ENCODE data around the gene PLEKHB1.

DNA sequence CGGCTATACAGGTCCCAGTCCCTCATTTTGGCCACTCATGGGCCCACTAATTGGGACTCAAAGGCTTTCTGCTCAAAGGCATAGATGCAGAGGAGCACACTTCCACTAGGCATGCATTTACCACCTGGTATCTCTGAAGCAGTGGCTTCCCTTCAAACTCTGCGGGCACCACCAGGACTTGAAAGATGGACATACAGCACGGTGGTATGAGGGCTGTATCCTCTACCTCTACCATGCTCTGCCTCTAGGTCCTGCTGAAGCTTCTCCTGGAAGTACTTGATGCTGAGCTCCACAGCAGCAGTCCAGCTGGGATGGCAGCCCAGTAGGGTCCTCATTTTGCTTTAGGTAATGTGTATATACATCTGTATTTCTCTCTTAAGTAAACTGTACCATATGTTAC is 64.6 kb downstream of the PLEKHB1 start:
- TF ChIP-seq, protein P1, sequence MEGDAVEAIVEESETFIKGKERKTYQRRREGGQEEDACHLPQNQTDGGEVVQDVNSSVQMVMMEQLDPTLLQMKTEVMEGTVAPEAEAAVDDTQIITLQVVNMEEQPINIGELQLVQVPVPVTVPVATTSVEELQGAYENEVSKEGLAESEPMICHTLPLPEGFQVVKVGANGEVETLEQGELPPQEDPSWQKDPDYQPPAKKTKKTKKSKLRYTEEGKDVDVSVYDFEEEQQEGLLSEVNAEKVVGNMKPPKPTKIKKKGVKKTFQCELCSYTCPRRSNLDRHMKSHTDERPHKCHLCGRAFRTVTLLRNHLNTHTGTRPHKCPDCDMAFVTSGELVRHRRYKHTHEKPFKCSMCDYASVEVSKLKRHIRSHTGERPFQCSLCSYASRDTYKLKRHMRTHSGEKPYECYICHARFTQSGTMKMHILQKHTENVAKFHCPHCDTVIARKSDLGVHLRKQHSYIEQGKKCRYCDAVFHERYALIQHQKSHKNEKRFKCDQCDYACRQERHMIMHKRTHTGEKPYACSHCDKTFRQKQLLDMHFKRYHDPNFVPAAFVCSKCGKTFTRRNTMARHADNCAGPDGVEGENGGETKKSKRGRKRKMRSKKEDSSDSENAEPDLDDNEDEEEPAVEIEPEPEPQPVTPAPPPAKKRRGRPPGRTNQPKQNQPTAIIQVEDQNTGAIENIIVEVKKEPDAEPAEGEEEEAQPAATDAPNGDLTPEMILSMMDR (IDR thresholded peaks at IDR 0.05) = no peak
- no peak for TF ChIP-seq ZFX (IDR thresholded peaks at IDR 0.05; ENCODE audit: borderline replicate concordance)

Data from 22Rv1 (cell line).